H9 (cell line): ENCODE results near the gene LRP3. TPM values are rescaled to one million over a fixed set of nuclear protein-coding genes. Genes with fewer than 3 reads are reported as not detected.
A peak's percentile ranks its signal among the peaks of the same experiment; 100 is the strongest.

Experiments used
- DNase-seq: peaks from one replicate; pipeline ENCODE4 v3.0.0-alpha.2; 2017
- H2AFZ ChIP-seq: one replicate; pipeline ENCODE4 v1.6.1; 2013; ENCODE audit warnings: mild to moderate bottlenecking, low read length, control low read depth, moderate library complexity
- H2AK5ac ChIP-seq: 2 replicates; pipeline ENCODE4 v1.6.1; 2013; ENCODE audit warnings: low read length, control low read depth, mixed read lengths; ENCODE audit not compliant: insufficient read length
- H2BK120ac ChIP-seq: one replicate; pipeline ENCODE4 v1.6.1; 2013; ENCODE audit warnings: low read depth, mild to moderate bottlenecking, low read length, control low read depth, inconsistent platforms; ENCODE audit not compliant: poor library complexity, severe bottlenecking
- H2BK12ac ChIP-seq: 2 replicates; pipeline ENCODE4 v1.6.1; 2013; ENCODE audit warnings: low read length, control low read depth, mixed read lengths, low read depth; ENCODE audit not compliant: insufficient read length
- H2BK15ac ChIP-seq: 2 replicates; pipeline ENCODE4 v1.6.1; 2013; ENCODE audit warnings: low read depth, low read length, control low read depth
- H2BK20ac ChIP-seq: one replicate; pipeline ENCODE4 v1.6.1; 2013; ENCODE audit warnings: low read depth, mild to moderate bottlenecking, low read length, control low read depth, inconsistent platforms; ENCODE audit not compliant: poor library complexity, severe bottlenecking
- H2BK5ac ChIP-seq: 2 replicates; pipeline ENCODE4 v1.6.1; 2013; ENCODE audit warnings: low read length, control low read depth, mixed read lengths; ENCODE audit not compliant: insufficient read length
- H3K14ac ChIP-seq: 2 replicates; pipeline ENCODE4 v1.6.1; 2013; ENCODE audit warnings: low read length, control low read depth; ENCODE audit not compliant: insufficient read depth
- H3K18ac ChIP-seq: 2 replicates; pipeline ENCODE4 v1.6.1; 2013; ENCODE audit warnings: low read depth, mild to moderate bottlenecking, mixed read lengths, low read length, control low read depth; ENCODE audit not compliant: insufficient read length
- H3K23ac ChIP-seq: 2 replicates; pipeline ENCODE4 v1.6.1; 2013; ENCODE audit warnings: low read length, control low read depth, mixed read lengths, low read depth; ENCODE audit not compliant: insufficient read length
- H3K23me2 ChIP-seq: 2 replicates; pipeline ENCODE4 v1.6.1; 2013; ENCODE audit warnings: low read depth, mild to moderate bottlenecking, mixed read lengths, low read length, control low read depth; ENCODE audit not compliant: insufficient read length, poor library complexity, severe bottlenecking
- H3K27ac ChIP-seq: 2 replicates; pipeline ENCODE4 v1.5.1; 2013; ENCODE audit warnings: low read length, control low read depth, mixed read lengths, low read depth; ENCODE audit not compliant: insufficient read length
- H3K27me3 ChIP-seq: 2 replicates; pipeline ENCODE4 v1.6.1; 2013; ENCODE audit warnings: low read length, control low read depth, inconsistent platforms; ENCODE audit not compliant: insufficient read depth
- H3K4ac ChIP-seq: 2 replicates; pipeline ENCODE4 v1.6.1; 2013; ENCODE audit warnings: low read depth, mild to moderate bottlenecking, control low read depth, inconsistent platforms, low read length, moderate library complexity
- H3K4me1 ChIP-seq: 2 replicates; pipeline ENCODE4 v1.6.1; 2013; ENCODE audit warnings: low read length, control low read depth, inconsistent platforms; ENCODE audit not compliant: insufficient read depth
- H3K4me2 ChIP-seq: 2 replicates; pipeline ENCODE4 v1.6.1; 2013; ENCODE audit warnings: low read length, control low read depth, mixed read lengths; ENCODE audit not compliant: insufficient read length, insufficient read depth
- H3K56ac ChIP-seq: 2 replicates; pipeline ENCODE4 v1.6.1; 2013; ENCODE audit warnings: low read depth, mild to moderate bottlenecking, mixed read lengths, low read length, control low read depth; ENCODE audit not compliant: insufficient read length
- H3K79me1 ChIP-seq: 2 replicates; pipeline ENCODE4 v1.6.1; 2013; ENCODE audit warnings: low read depth, mild to moderate bottlenecking, moderate library complexity, low read length, control low read depth, inconsistent platforms; ENCODE audit not compliant: insufficient read depth, poor library complexity, severe bottlenecking
- H3K79me2 ChIP-seq: 2 replicates; pipeline ENCODE4 v1.6.1; 2013; ENCODE audit warnings: low read length, control low read depth, inconsistent platforms; ENCODE audit not compliant: insufficient read depth
- H3K9ac ChIP-seq: 2 replicates; pipeline ENCODE4 v1.6.1; 2013; ENCODE audit warnings: low read length, control low read depth, mixed read lengths; ENCODE audit not compliant: insufficient read length; ENCODE audit errors: extremely low read depth
- H3K9me3 ChIP-seq: one replicate; pipeline ENCODE4 v1.6.1; 2013; ENCODE audit warnings: low read depth, low read length, inconsistent platforms; ENCODE audit not compliant: control insufficient read depth
- H3T11ph ChIP-seq: one replicate; pipeline ENCODE4 v1.6.1; 2013; ENCODE audit warnings: mild to moderate bottlenecking, low read length, control low read depth, inconsistent platforms
- H4K20me1 ChIP-seq: one replicate; pipeline ENCODE4 v1.6.1; 2013; ENCODE audit not compliant: control insufficient read depth, insufficient read length, insufficient read depth
- H4K5ac ChIP-seq: 2 replicates; pipeline ENCODE4 v1.6.1; 2013; ENCODE audit warnings: low read depth, mild to moderate bottlenecking, mixed read lengths, low read length, control low read depth; ENCODE audit not compliant: insufficient read length
- H4K8ac ChIP-seq: replicated peaks from 2 replicates; pipeline ENCODE4 v1.6.1; 2013; ENCODE audit warnings: low read length, control low read depth, mixed read lengths, low read depth; ENCODE audit not compliant: insufficient read length
- H4K91ac ChIP-seq: 2 replicates; pipeline ENCODE4 v1.6.1; 2013; ENCODE audit warnings: low read depth, mild to moderate bottlenecking, moderate library complexity, mixed read lengths, low read length, control low read depth; ENCODE audit not compliant: insufficient read length
- H3K27ac Mint-ChIP-seq, 3 experiments: 2 replicates in 2 of 3; 3 replicates in 1 of 3; pipeline ENCODE4 v1.8.0; 2020 to 2021; ENCODE audit warnings: mixed read lengths in 3 of 3, mild to moderate bottlenecking in 1 of 3, moderate library complexity in 1 of 3
- H3K27me3 Mint-ChIP-seq: 2 replicates; pipeline ENCODE4 v1.8.0; 2021; ENCODE audit warnings: low read depth, mild to moderate bottlenecking, moderate library complexity, mixed read lengths
- H3K36me3 Mint-ChIP-seq, 3 experiments: 2 replicates in 2 of 3; 3 replicates in 1 of 3; pipeline ENCODE4 v1.8.0; 2020 to 2021; ENCODE audit warnings: low read depth in 3 of 3, mixed read lengths in 3 of 3; ENCODE audit not compliant: insufficient read depth in 1 of 3
- H3K4me1 Mint-ChIP-seq, 2 experiments: 2 replicates each; pipeline ENCODE4 v1.8.0; 2020; ENCODE audit warnings: mixed read lengths in 2 of 2
- H3K4me3 Mint-ChIP-seq, 2 experiments: 2 replicates in 1 of 2; 3 replicates in 1 of 2; pipeline ENCODE4 v1.8.0; 2020 to 2021; ENCODE audit warnings: mild to moderate bottlenecking in 2 of 2, mixed read lengths in 2 of 2, moderate library complexity in 1 of 2
- H3K9me3 Mint-ChIP-seq, 2 experiments: 2 replicates in 1 of 2; 3 replicates in 1 of 2; pipeline ENCODE4 v1.8.0; 2020; ENCODE audit warnings: mild to moderate bottlenecking in 2 of 2, mixed read lengths in 2 of 2, moderate library complexity in 1 of 2
- WGBS: extraction: QIAGEN DNeasy Blood & Tissue Kit; methylation state at CpG from one replicate; pipeline ENCODE4 v1.1.7; 2013; ENCODE audit warnings: missing lambda C conversion rate, low lambda C conversion rate, mixed read lengths; ENCODE audit not compliant: insufficient read length; ENCODE audit errors: extremely low coverage; 5-methylcytosine and 5-hydroxymethylcytosine counted together
- total RNA-seq: library from RNA; stranded (reverse); gene quantifications from 2 replicates; pipeline ENCODE4 v1.2.1, GENCODE V29; 2021
- TF ChIP-seq, protein P1 (sequence below): fragments of 200-600 bp; sonication (generic); conservative IDR thresholded peaks from 3 replicates; pipeline ENCODE4 v1.8.0; 2021; ENCODE audit warnings: antibody characterized with exemption, mild to moderate bottlenecking

LRP3 gene
- total RNA-seq, 1 experiment from 2014 or later = 29.2 TPM

DNA sequence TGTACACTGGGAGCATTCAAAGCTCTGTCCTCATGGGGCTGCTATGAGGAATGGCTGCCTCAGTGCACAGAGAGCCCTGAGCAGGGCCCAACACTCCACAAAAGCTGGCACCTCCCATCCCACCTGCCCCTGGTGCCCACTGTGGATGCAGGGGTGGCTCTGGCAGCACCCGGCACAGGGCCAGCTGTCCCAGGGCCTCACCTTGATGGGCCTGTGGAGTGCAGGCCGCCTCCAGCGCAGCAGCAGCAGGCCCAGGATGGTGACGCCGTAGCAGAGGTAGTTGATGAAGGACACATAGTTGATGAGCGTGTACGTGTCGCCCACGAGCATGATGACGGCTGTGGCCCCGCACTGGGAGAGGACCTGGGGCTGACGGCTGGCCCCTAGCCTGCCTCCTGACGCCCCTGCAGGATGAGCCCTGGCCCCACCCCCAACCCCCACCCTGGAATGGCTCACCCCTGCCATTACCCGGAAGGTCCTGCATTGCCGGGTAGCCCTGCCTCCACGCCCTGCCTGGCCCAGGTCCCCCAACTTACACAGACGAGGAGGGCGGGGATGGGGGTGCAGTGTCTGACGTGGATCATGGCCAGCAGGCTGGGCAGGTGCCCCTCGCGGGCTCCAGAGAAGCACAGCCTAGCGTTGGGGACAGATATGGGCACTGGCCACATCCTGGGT is 16.3 kb downstream of the LRP3 start:
- H2BK15ac ChIP-seq = no peak overlapping the region
- H3K4me2 ChIP-seq = no peak overlapping the region
- H3K14ac ChIP-seq = no peak overlapping the region; the same call in 1 of the 2 replicates
- H2BK120ac ChIP-seq = no peak overlapping the region
- H3K9me3 Mint-ChIP-seq = no peaks in the 10 kb centered on the region
- no peak overlapping the region for H2BK5ac ChIP-seq
- H3K18ac ChIP-seq = no peak overlapping the region
- no peak overlapping the region for H3K27ac ChIP-seq
- no peak overlapping the region for H2BK12ac ChIP-seq
- H3K4me3 Mint-ChIP-seq = no peak overlapping the region
- H4K91ac ChIP-seq = no peak overlapping the region
- H4K5ac ChIP-seq = no peak overlapping the region
- H3K79me2 ChIP-seq = no peaks in the 10 kb centered on the region
- H4K8ac ChIP-seq = no peak overlapping the region
- TF ChIP-seq, protein P1, sequence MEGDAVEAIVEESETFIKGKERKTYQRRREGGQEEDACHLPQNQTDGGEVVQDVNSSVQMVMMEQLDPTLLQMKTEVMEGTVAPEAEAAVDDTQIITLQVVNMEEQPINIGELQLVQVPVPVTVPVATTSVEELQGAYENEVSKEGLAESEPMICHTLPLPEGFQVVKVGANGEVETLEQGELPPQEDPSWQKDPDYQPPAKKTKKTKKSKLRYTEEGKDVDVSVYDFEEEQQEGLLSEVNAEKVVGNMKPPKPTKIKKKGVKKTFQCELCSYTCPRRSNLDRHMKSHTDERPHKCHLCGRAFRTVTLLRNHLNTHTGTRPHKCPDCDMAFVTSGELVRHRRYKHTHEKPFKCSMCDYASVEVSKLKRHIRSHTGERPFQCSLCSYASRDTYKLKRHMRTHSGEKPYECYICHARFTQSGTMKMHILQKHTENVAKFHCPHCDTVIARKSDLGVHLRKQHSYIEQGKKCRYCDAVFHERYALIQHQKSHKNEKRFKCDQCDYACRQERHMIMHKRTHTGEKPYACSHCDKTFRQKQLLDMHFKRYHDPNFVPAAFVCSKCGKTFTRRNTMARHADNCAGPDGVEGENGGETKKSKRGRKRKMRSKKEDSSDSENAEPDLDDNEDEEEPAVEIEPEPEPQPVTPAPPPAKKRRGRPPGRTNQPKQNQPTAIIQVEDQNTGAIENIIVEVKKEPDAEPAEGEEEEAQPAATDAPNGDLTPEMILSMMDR = no peak
- peaks cover 5% of the 10 kb centered on the region in 2 experiments for H3K4me1 Mint-ChIP-seq
- peak overlapping the region in 1 of 3 experiments; percentile 18; a peak in 1 of 7 replicates for H3K27ac Mint-ChIP-seq
- no peak overlapping the region for H3K23ac ChIP-seq
- no peak overlapping the region for H2AK5ac ChIP-seq
- DNase-seq = no peak
- peaks cover 2% of the 10 kb centered on the region; the same call in 1 of the 2 replicates for H3K27me3 Mint-ChIP-seq
- no peaks in the 10 kb centered on the region for H4K20me1 ChIP-seq
- no peaks in the 10 kb centered on the region for H3K9me3 ChIP-seq
- WGBS = no CpG with 5 or more reads among the region's 22 CpGs
- H3K79me1 ChIP-seq = no peaks in the 10 kb centered on the region
- H2AFZ ChIP-seq = no peak overlapping the region
- H3T11ph ChIP-seq = no peak overlapping the region
- no peak overlapping the region for H3K9ac ChIP-seq
- no peaks in the 10 kb centered on the region for H3K4me1 ChIP-seq
- H3K4ac ChIP-seq = no peak overlapping the region
- no peak overlapping the region for H3K56ac ChIP-seq
- no peaks in the 10 kb centered on the region for H3K27me3 ChIP-seq
- H3K23me2 ChIP-seq = no peaks in the 10 kb centered on the region
- 0 out of 7 replicates have a peak, but pooled peaks cover 0 to 3% (median 0%) of the 10 kb centered on the region in 3 experiments for H3K36me3 Mint-ChIP-seq
- no peak overlapping the region for H2BK20ac ChIP-seq
